ENCODE data around the gene CD300E.

CD300E gene

DNA sequence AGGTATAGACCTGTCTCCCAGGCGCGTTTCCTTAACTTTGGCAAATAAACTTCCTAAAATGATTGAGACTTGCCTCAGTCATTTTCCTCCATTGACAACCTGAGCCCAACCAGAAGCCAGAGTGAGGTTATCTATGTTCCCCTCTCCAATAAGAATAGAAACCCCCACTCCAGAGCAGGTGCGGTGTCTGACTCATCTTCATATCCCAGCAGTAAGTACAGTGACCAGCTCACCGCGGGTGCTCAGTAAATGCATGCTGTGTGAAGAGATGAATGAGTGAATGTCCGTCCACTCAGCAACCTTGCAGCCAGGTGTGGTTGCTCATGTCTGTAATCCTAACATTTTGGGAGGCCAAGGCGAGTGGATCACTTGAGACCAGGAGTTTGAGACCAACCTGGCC is 19.5 kb upstream of the CD300E start:
- Histone ChIP-seq H3K4me1 (ENCODE audit: control insufficient read depth, low read length) (peaks cover 3% of the 10 kb centered on the region; the same call in 1 of the 2 replicates), H3K36me3 (ENCODE audit: control insufficient read depth, low read length) (no peaks in the 10 kb centered on the region), H3K79me2 (ENCODE audit: control insufficient read depth, low read length) (no peaks in the 10 kb centered on the region), H3F3A (ENCODE audit: control insufficient read depth, insufficient read depth) (no peaks in the 10 kb centered on the region), H3K9me3 (ENCODE audit: control insufficient read depth, insufficient read depth, low read length) (no peaks in the 10 kb centered on the region), H3K4me2 (ENCODE audit: low read length) (no peak overlapping the region), H4K20me1 (ENCODE audit: control insufficient read depth, insufficient read depth, low read depth, low read length) (no peaks in the 10 kb centered on the region), H3K27me3 (ENCODE audit: control insufficient read depth, low read length) (peaks cover 26% of the 10 kb centered on the region), H3K9me2 (replicated peaks; ENCODE audit: control insufficient read depth, low read length) (no peaks in the 10 kb centered on the region), H3K4me3 (ENCODE audit: low read length) (no peak overlapping the region), H3K27ac (ENCODE audit: low read depth, low read length) (no peak overlapping the region)
- TF ChIP-seq, protein P1, sequence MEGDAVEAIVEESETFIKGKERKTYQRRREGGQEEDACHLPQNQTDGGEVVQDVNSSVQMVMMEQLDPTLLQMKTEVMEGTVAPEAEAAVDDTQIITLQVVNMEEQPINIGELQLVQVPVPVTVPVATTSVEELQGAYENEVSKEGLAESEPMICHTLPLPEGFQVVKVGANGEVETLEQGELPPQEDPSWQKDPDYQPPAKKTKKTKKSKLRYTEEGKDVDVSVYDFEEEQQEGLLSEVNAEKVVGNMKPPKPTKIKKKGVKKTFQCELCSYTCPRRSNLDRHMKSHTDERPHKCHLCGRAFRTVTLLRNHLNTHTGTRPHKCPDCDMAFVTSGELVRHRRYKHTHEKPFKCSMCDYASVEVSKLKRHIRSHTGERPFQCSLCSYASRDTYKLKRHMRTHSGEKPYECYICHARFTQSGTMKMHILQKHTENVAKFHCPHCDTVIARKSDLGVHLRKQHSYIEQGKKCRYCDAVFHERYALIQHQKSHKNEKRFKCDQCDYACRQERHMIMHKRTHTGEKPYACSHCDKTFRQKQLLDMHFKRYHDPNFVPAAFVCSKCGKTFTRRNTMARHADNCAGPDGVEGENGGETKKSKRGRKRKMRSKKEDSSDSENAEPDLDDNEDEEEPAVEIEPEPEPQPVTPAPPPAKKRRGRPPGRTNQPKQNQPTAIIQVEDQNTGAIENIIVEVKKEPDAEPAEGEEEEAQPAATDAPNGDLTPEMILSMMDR (IDR thresholded peaks at IDR 0.05; ENCODE audit: low read depth, low read length, poor library complexity, severe bottlenecking): no peak
- TF ChIP-seq EZH2phosphoT487 (IDR thresholded peaks at IDR 0.05; ENCODE audit: borderline replicate concordance, low read length): no peak

DNA sequence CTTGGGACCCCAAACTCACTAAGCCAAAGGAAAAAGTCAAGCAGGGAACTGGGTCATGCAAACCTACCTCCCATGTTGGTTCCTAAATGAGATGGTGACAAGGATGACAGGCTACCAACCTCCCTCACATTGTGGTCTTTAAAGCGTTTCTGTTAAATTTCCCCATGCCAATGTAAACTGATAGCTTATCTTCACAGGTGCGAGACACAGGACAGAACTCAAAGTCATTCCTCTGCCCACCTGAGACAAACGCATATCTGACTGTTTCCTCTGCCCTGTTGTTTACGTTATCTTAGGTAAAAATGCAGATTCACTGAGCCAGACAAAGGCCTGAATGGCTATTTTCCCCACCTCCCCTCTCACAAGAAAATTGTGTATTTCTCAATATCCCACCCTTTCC is 19.0 kb upstream of the CD300E start:
- Histone ChIP-seq H3K9me2 (replicated peaks; ENCODE audit: control insufficient read depth, low read length) (no peaks in the 10 kb centered on the region), H3K4me2 (ENCODE audit: low read length) (no peak overlapping the region), H3K4me1 (ENCODE audit: control insufficient read depth, low read length) (peaks cover 3% of the 10 kb centered on the region; the same call in 1 of the 2 replicates), H3K9me3 (ENCODE audit: control insufficient read depth, insufficient read depth, low read length) (no peaks in the 10 kb centered on the region), H3K79me2 (ENCODE audit: control insufficient read depth, low read length) (no peaks in the 10 kb centered on the region), H3K27me3 (ENCODE audit: control insufficient read depth, low read length) (peaks cover 28% of the 10 kb centered on the region), H3K36me3 (ENCODE audit: control insufficient read depth, low read length) (no peaks in the 10 kb centered on the region), H4K20me1 (ENCODE audit: control insufficient read depth, insufficient read depth, low read depth, low read length) (no peaks in the 10 kb centered on the region), H3F3A (ENCODE audit: control insufficient read depth, insufficient read depth) (no peaks in the 10 kb centered on the region), H3K4me3 (ENCODE audit: low read length) (no peak overlapping the region), H3K27ac (ENCODE audit: low read depth, low read length) (no peak overlapping the region)
- no peak for TF ChIP-seq EZH2phosphoT487 (IDR thresholded peaks at IDR 0.05; ENCODE audit: borderline replicate concordance, low read length)
- TF ChIP-seq, protein P1 (IDR thresholded peaks at IDR 0.05; ENCODE audit: low read depth, low read length, poor library complexity, severe bottlenecking): no peak

DNA sequence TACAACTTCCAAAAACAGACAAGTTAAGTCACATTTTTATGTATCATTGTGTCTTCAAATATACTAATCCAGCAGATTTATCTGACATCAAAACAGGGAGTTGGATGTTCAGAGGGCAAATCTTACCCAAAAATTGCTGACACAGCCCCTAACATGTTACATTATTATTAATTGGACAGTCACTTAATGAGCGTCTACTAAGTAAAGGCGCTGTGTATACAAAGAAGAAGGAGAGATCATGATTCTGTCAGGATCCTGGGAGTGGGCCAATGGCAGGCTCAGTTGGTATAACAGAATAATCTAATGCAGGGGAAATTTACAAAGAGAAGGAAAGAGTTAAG is 18.4 kb upstream of the CD300E start:
- TF ChIP-seq, protein P1 (IDR thresholded peaks at IDR 0.05; ENCODE audit: low read depth, low read length, poor library complexity, severe bottlenecking): no peak
- no peak for TF ChIP-seq EZH2phosphoT487 (IDR thresholded peaks at IDR 0.05; ENCODE audit: borderline replicate concordance, low read length)
- H3K4me3 ChIP-seq (ENCODE audit: low read length): no peak overlapping the region
- H3F3A ChIP-seq (ENCODE audit: control insufficient read depth, insufficient read depth): no peaks in the 10 kb centered on the region
- H3K27me3 ChIP-seq (ENCODE audit: control insufficient read depth, low read length): peaks cover 28% of the 10 kb centered on the region
- H4K20me1 ChIP-seq (ENCODE audit: control insufficient read depth, insufficient read depth, low read depth, low read length): no peaks in the 10 kb centered on the region
- peaks cover 3% of the 10 kb centered on the region; the same call in 1 of the 2 replicates for H3K4me1 ChIP-seq (ENCODE audit: control insufficient read depth, low read length)
- H3K27ac ChIP-seq (ENCODE audit: low read depth, low read length): no peak overlapping the region
- H3K4me2 ChIP-seq (ENCODE audit: low read length): no peak overlapping the region
- H3K9me3 ChIP-seq (ENCODE audit: control insufficient read depth, insufficient read depth, low read length): no peaks in the 10 kb centered on the region
- no peaks in the 10 kb centered on the region for H3K36me3 ChIP-seq (ENCODE audit: control insufficient read depth, low read length)
- H3K79me2 ChIP-seq (ENCODE audit: control insufficient read depth, low read length): no peaks in the 10 kb centered on the region
- H3K9me2 ChIP-seq (replicated peaks; ENCODE audit: control insufficient read depth, low read length): no peaks in the 10 kb centered on the region
